Measurements from ENCODE around the gene PARP16. TPM values are rescaled to one million over a fixed set of nuclear protein-coding genes. Genes with fewer than 3 reads are reported as not detected.

The PARP16 gene
- total RNA-seq, 4 donors from 2014 or later = 5.6 to 11.0 (median 7.5) TPM

- no peak for DNase-seq (ENCODE audit: low spot score)
- TF ChIP-seq CTCF (IDR thresholded peaks at IDR 0.05) = peak in 2 of 3 donors; percentile 66 to 86
- peak; percentile 91 for ATAC-seq (ENCODE audit: low FRiP score)
These were observed 17.9 kb upstream of the PARP16 start, which contains the start of gene RNU5B-1 for GRCh38 chr15:65304381-65305149. Gene RNU5B-1 (plus strand): TSS chr15:65304677.

- DNase-seq (ENCODE audit: low spot score) (no peak), ATAC-seq (ENCODE audit: low FRiP score) (peak; percentile 30)
- TF ChIP-seq CTCF (IDR thresholded peaks at IDR 0.05) = no peak
These were observed 17.2 kb upstream of the PARP16 start for GRCh38 chr15:65303687-65304380.

- ATAC-seq (ENCODE audit: low FRiP score) (no peak), DNase-seq (ENCODE audit: low spot score) (no peak)
- no peak for TF ChIP-seq CTCF (IDR thresholded peaks at IDR 0.05)
These were observed 15.4 kb upstream of the PARP16 start for GRCh38 chr15:65302061-65302460.

- no peak for DNase-seq (ENCODE audit: low spot score)
- no peak for TF ChIP-seq CTCF (IDR thresholded peaks at IDR 0.05)
- ATAC-seq (ENCODE audit: low FRiP score) = no peak
These were observed 14.3 kb upstream of the PARP16 start for GRCh38 chr15:65300924-65301441.

- DNase-seq (ENCODE audit: low spot score) = no peak
- no peak for ATAC-seq (ENCODE audit: low FRiP score)
- TF ChIP-seq CTCF (IDR thresholded peaks at IDR 0.05) = no peak
These were observed 12.0 kb upstream of the PARP16 start for GRCh38 chr15:65298731-65299130.

- DNase-seq (ENCODE audit: low spot score) = no peak
- ATAC-seq (ENCODE audit: low FRiP score) = no peak
- TF ChIP-seq CTCF (IDR thresholded peaks at IDR 0.05) = no peak
These were observed 6.3 kb upstream of the PARP16 start for GRCh38 chr15:65292938-65293518.

Data from omental fat pad (tissue), 4 donors.